Breast epithelium (tissue), 3 donors: ENCODE data around the gene PABPC1L.

Source experiments
- CTCF ChIP-seq, 3 donors: fragments of 450-650 bp; IDR thresholded peaks; one replicate each; pipeline ENCODE4 v1.5.1; 2016 to 2017; ENCODE audit warnings: antibody characterized with exemption in 3 of 3, mild to moderate bottlenecking in 3 of 3, moderate library complexity in 3 of 3
- POLR2A ChIP-seq: fragments of 450-650 bp; IDR thresholded peaks from one replicate; pipeline ENCODE4 v1.6.1; 2016; ENCODE audit warnings: antibody characterized with exemption, mild to moderate bottlenecking, moderate library complexity

- TF ChIP-seq CTCF (IDR thresholded peaks at IDR 0.05) (no peak), POLR2A (no peak)
These were observed 9.5 kb upstream of the PABPC1L start for GRCh38 chr20:44900231-44900854.
